ENCODE data around the gene DRGX. TPM values are rescaled to one million over a fixed set of nuclear protein-coding genes. Genes with fewer than 3 reads are reported as not detected.

The DRGX gene
- total RNA-seq, 4 donors from 2014 or later = not detected

- no peak for DNase-seq
- intact Hi-C loops (cut with DNase I) = no loop called here
- no peak for TF ChIP-seq POLR2A (IDR thresholded peaks at IDR 0.05)
- TF ChIP-seq CTCF (IDR thresholded peaks at IDR 0.05) = no peak
These were observed 70.6 kb downstream of the DRGX start for GRCh38 chr10:49325131-49325915.

GRCh38 chr10:49324711-49325110, 71.2 kb downstream of the DRGX start:
- intact Hi-C loops (cut with DNase I) = no loop called here
- Histone ChIP-seq H3K36me3 (no peaks in the 10 kb centered on the region), H3K4me3 (replicated peaks in 1 of 3) (no peak overlapping the region), H3K27me3 (no peaks in the 10 kb centered on the region), H3K4me1 (no peaks in the 10 kb centered on the region), H3K9me3 (no peaks in the 10 kb centered on the region), H3K27ac (no peak overlapping the region)
- 76 to 79% methylated on average over 4 of the region's 4 CpGs for WGBS, 2 donors
- no peak for TF ChIP-seq POLR2A (IDR thresholded peaks at IDR 0.05)
- TF ChIP-seq CTCF (IDR thresholded peaks at IDR 0.05) = no peak
- no peak for DNase-seq

More at GRCh38 chr10:49325131-49325915, 70.6 kb downstream of the DRGX start:
- H3K27ac ChIP-seq = no peak overlapping the region
- H3K27me3 ChIP-seq = no peaks in the 10 kb centered on the region
- H3K36me3 ChIP-seq = no peaks in the 10 kb centered on the region
- H3K9me3 ChIP-seq = no peaks in the 10 kb centered on the region
- 84 to 85% methylated on average over 12 to 20 of the region's 20 CpGs for WGBS, 2 donors
- H3K4me3 ChIP-seq (replicated peaks in 1 of 3) = no peak overlapping the region
- H3K4me1 ChIP-seq = no peaks in the 10 kb centered on the region

- Histone ChIP-seq H3K4me3 (replicated peaks in 1 of 3) (no peak overlapping the region), H3K4me1 (no peaks in the 10 kb centered on the region), H3K9me3 (no peaks in the 10 kb centered on the region), H3K36me3 (no peaks in the 10 kb centered on the region), H3K27ac (no peak overlapping the region), H3K27me3 (no peaks in the 10 kb centered on the region)
- WGBS, 2 donors = 87 to 89% methylated on average over 9 of the region's 9 CpGs
- no peak for DNase-seq
- TF ChIP-seq CTCF (IDR thresholded peaks at IDR 0.05) (no peak), POLR2A (IDR thresholded peaks at IDR 0.05) (no peak)
- intact Hi-C loops (cut with DNase I) = no loop called here
These were observed 72.0 kb downstream of the DRGX start for GRCh38 chr10:49323896-49324270.

- Histone ChIP-seq H3K27ac (no peak overlapping the region), H3K9me3 (no peaks in the 10 kb centered on the region), H3K4me1 (no peaks in the 10 kb centered on the region), H3K4me3 (replicated peaks in 1 of 3) (no peak overlapping the region), H3K36me3 (no peaks in the 10 kb centered on the region), H3K27me3 (no peaks in the 10 kb centered on the region)
- intact Hi-C loops (cut with DNase I) = no loop called here
- WGBS, 2 donors = 47 to 57% methylated on average over 6 to 7 of the region's 7 CpGs
- TF ChIP-seq CTCF (IDR thresholded peaks at IDR 0.05) = no peak
- no peak for TF ChIP-seq POLR2A (IDR thresholded peaks at IDR 0.05)
- no peak for DNase-seq
These were observed 72.6 kb downstream of the DRGX start for GRCh38 chr10:49323171-49323895.
